ENCODE measurements around the gene HPCAL4.

HPCAL4 gene

DNA sequence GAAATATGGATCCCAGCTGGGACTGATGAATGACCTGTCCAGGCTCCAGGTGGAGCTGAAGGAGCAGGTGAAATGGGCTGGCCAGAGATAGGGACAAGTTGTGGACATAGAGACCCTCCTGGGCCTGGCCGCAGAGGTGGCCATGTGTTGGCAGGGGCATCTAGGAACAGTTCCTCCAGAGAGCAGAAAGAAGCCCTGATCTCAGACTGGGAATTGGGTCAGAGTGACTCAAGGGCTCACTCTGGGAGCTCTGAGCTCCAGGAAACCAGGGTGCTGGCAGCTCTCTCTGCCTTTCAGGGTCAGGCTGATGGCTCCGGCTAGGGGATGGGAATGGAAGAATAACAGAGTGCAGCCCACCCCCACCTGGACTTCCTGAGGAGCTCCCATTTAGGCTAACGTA is 22.3 kb downstream of the HPCAL4 start:
- Histone ChIP-seq H3K27me3 (ENCODE audit: insufficient read depth, poor library complexity, severe bottlenecking) (peaks cover 27% of the 10 kb centered on the region), H3K27ac (ENCODE audit: poor library complexity, severe bottlenecking) (no peak overlapping the region), H3K9me3 (ENCODE audit: severe bottlenecking) (no peaks in the 10 kb centered on the region), H3K4me1 (ENCODE audit: insufficient read depth, poor library complexity, severe bottlenecking) (no peaks in the 10 kb centered on the region), H3K36me3 (ENCODE audit: low read depth) (no peaks in the 10 kb centered on the region), H3K4me3 (ENCODE audit: severe bottlenecking) (no peak overlapping the region)
- ATAC-seq (ENCODE audit: low read depth) (no peak), DNase-seq (ENCODE audit: low spot score) (no peak)
- TF ChIP-seq, protein P1, sequence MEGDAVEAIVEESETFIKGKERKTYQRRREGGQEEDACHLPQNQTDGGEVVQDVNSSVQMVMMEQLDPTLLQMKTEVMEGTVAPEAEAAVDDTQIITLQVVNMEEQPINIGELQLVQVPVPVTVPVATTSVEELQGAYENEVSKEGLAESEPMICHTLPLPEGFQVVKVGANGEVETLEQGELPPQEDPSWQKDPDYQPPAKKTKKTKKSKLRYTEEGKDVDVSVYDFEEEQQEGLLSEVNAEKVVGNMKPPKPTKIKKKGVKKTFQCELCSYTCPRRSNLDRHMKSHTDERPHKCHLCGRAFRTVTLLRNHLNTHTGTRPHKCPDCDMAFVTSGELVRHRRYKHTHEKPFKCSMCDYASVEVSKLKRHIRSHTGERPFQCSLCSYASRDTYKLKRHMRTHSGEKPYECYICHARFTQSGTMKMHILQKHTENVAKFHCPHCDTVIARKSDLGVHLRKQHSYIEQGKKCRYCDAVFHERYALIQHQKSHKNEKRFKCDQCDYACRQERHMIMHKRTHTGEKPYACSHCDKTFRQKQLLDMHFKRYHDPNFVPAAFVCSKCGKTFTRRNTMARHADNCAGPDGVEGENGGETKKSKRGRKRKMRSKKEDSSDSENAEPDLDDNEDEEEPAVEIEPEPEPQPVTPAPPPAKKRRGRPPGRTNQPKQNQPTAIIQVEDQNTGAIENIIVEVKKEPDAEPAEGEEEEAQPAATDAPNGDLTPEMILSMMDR (IDR thresholded peaks at IDR 0.05; ENCODE audit: poor library complexity, severe bottlenecking), result no peak

DNA sequence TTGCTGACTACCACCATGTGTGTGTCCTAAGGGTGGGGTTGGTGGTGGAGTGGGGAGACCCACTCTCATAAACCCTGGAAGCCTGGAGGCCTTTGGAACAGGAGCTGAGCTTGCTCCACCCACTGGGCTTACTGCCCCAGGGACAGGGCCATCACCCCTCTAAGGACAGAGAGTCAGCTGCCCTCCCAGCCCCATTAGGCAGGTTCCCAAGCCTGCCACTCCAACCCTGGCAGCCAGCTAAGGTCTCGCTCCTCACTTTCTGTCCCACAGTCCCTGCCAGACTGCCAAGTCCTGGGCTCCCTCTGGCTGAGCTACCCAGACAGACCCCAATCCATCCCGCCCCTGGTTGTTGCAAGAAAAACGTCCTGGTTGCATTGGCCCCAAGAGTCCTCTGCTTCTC is 23.1 kb downstream of the HPCAL4 start:
- peaks cover 27% of the 10 kb centered on the region for H3K27me3 ChIP-seq (ENCODE audit: insufficient read depth, poor library complexity, severe bottlenecking)
- TF ChIP-seq, protein P1 (IDR thresholded peaks at IDR 0.05; ENCODE audit: poor library complexity, severe bottlenecking), result no peak

DNA sequence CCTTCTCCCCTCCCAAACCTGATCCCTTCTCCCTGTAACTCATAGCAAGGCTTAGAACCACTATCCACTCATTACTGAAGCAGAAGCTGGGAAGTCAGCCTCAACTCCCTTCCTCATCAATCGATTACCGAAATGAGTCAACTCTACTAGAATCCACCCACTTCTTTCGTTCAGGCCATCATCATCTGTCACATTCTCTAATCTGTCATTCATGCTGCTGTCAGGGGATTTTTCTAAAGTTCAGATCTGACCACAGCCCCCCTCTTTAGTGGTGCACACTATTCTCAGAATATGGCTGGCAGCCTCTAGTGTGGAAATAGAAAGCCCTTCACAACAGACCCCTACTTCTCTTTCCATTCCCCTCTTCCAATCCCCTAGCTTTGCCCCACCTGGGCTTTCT is 24.5 kb downstream of the HPCAL4 start:
- DNase-seq (ENCODE audit: low spot score) (no peak), ATAC-seq (ENCODE audit: low read depth) (no peak)
- no peaks in the 10 kb centered on the region for H3K9me3 ChIP-seq (ENCODE audit: severe bottlenecking)
- TF ChIP-seq, protein P1 (IDR thresholded peaks at IDR 0.05; ENCODE audit: poor library complexity, severe bottlenecking), result no peak
- H3K27me3 ChIP-seq (ENCODE audit: insufficient read depth, poor library complexity, severe bottlenecking), result peaks cover 18% of the 10 kb centered on the region
- H3K27ac ChIP-seq (ENCODE audit: poor library complexity, severe bottlenecking), result no peak overlapping the region
- no peaks in the 10 kb centered on the region for H3K4me1 ChIP-seq (ENCODE audit: insufficient read depth, poor library complexity, severe bottlenecking)
- H3K4me3 ChIP-seq (ENCODE audit: severe bottlenecking), result no peak overlapping the region
- H3K36me3 ChIP-seq (ENCODE audit: low read depth), result no peaks in the 10 kb centered on the region

More for the DNA sequence above, 23.1 kb downstream of the HPCAL4 start:
- Histone ChIP-seq H3K4me3 (ENCODE audit: severe bottlenecking) (no peak overlapping the region), H3K27ac (ENCODE audit: poor library complexity, severe bottlenecking) (no peak overlapping the region), H3K9me3 (ENCODE audit: severe bottlenecking) (no peaks in the 10 kb centered on the region), H3K36me3 (ENCODE audit: low read depth) (no peaks in the 10 kb centered on the region), H3K4me1 (ENCODE audit: insufficient read depth, poor library complexity, severe bottlenecking) (no peaks in the 10 kb centered on the region)
- no peak for ATAC-seq (ENCODE audit: low read depth)
- DNase-seq (ENCODE audit: low spot score), result no peak

DNA sequence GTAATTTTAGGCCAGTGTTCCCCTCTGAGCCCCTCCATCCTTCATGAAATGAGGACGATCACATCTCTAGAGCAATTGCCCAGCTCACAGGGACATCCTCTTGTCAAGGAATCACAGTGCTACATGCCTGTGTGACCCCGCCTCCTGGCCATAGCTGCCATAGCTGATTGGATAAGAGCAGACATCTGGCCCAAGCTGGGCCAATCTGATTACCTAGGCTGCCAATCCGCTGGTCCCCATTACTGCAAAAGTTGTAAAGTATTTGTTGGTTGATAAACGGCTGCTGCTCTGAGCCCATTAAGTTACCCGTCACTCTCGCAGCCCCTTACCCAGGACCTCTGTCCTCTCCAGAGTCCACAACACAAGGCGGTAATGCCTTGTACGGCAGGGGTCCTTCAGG is 27.7 kb downstream of the HPCAL4 start:
- Histone ChIP-seq H3K9me3 (ENCODE audit: severe bottlenecking) (no peaks in the 10 kb centered on the region), H3K36me3 (ENCODE audit: low read depth) (no peaks in the 10 kb centered on the region), H3K27me3 (ENCODE audit: insufficient read depth, poor library complexity, severe bottlenecking) (no peaks in the 10 kb centered on the region), H3K4me3 (ENCODE audit: severe bottlenecking) (no peak overlapping the region), H3K27ac (ENCODE audit: poor library complexity, severe bottlenecking) (no peak overlapping the region), H3K4me1 (ENCODE audit: insufficient read depth, poor library complexity, severe bottlenecking) (no peaks in the 10 kb centered on the region)
- ATAC-seq (ENCODE audit: low read depth), result no peak
- DNase-seq (ENCODE audit: low spot score), result no peak
- TF ChIP-seq, protein P1 (IDR thresholded peaks at IDR 0.05; ENCODE audit: poor library complexity, severe bottlenecking), result no peak

DNA sequence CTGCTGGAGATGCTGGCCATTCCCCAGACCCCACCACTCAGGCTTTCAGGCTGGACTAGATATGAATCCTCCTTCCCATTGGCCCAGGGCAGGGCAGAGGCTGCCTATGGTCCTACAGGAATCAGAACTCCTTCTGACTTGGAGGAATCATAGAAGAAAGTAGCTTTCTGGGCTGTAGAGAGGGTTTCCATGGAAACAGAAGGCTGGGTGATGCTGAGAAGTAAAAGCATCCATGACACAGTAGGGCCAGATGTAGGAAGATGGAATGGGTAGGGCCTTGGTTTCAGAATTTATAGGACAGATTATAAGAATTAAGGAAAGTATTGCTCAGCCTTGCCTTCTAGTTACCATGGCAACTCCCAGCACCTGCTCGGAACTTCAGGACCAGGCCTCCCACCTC is 28.4 kb downstream of the HPCAL4 start:
- Histone ChIP-seq H3K4me3 (ENCODE audit: severe bottlenecking) (no peak overlapping the region), H3K4me1 (ENCODE audit: insufficient read depth, poor library complexity, severe bottlenecking) (no peaks in the 10 kb centered on the region), H3K27me3 (ENCODE audit: insufficient read depth, poor library complexity, severe bottlenecking) (no peaks in the 10 kb centered on the region), H3K9me3 (ENCODE audit: severe bottlenecking) (no peaks in the 10 kb centered on the region), H3K36me3 (ENCODE audit: low read depth) (no peaks in the 10 kb centered on the region), H3K27ac (ENCODE audit: poor library complexity, severe bottlenecking) (no peak overlapping the region)
- DNase-seq (ENCODE audit: low spot score) (no peak), ATAC-seq (ENCODE audit: low read depth) (no peak)
- TF ChIP-seq, protein P1 (IDR thresholded peaks at IDR 0.05; ENCODE audit: poor library complexity, severe bottlenecking), result no peak

Data from RWPE2 (cell line).